Spleen (tissue), 11 donors: ENCODE data around the gene LONRF3. TPM values are rescaled to one million over a fixed set of nuclear protein-coding genes. Genes with fewer than 3 reads are reported as not detected.

Experiments used
- DNase-seq: peaks from one replicate; pipeline ENCODE4 v3.0.0-alpha.2; 2020
- H3K27ac ChIP-seq, 8 donors: fragments of 200-600 bp; sonication (generic) in 7 of 8; 1 replicate in 4 of 8; 2 replicates in 4 of 8; pipeline versions ENCODE4 v1.5.0 to v1.8.0; 2016 to 2021; ENCODE audit warnings: inconsistent platforms in 4 of 8, mild to moderate bottlenecking in 4 of 8, moderate library complexity in 1 of 8
- H3K27me3 ChIP-seq, 7 donors: fragments of 200-600 bp; sonication (generic) in 6 of 7; replicated peaks in 1 of 7; 1 replicate in 4 of 7; 2 replicates in 3 of 7; pipeline versions ENCODE4 v1.5.0 to v1.8.0; 2016 to 2021; ENCODE audit warnings: inconsistent platforms in 3 of 7, mild to moderate bottlenecking in 1 of 7
- H3K36me3 ChIP-seq, 6 donors: fragments of 200-600 bp; sonication (generic) in 5 of 6; 1 replicate in 4 of 6; 2 replicates in 2 of 6; pipeline versions ENCODE4 v1.5.0 to v1.8.0; 2016 to 2021; ENCODE audit warnings: inconsistent platforms in 2 of 6
- H3K4me1 ChIP-seq, 6 donors: fragments of 200-600 bp; sonication (generic) in 5 of 6; 1 replicate in 3 of 6; 2 replicates in 3 of 6; pipeline versions ENCODE4 v1.5.0 to v1.8.0; 2016 to 2021; ENCODE audit warnings: inconsistent platforms in 3 of 6
- H3K4me3 ChIP-seq, 8 donors: fragments of 200-600 bp; sonication (generic) in 7 of 8; 1 replicate in 4 of 8; 2 replicates in 4 of 8; pipeline versions ENCODE4 v1.5.0 to v1.8.0; 2016 to 2021; ENCODE audit warnings: inconsistent platforms in 4 of 8, mild to moderate bottlenecking in 4 of 8, moderate library complexity in 2 of 8
- H3K9me3 ChIP-seq, 8 donors: fragments of 200-600 bp; sonication (generic) in 7 of 8; 1 replicate in 4 of 8; 2 replicates in 4 of 8; pipeline versions ENCODE4 v1.5.0 to v1.8.0; 2016 to 2021; ENCODE audit warnings: inconsistent platforms in 4 of 8
- CTCF ChIP-seq, 11 experiments: fragments of 200-600 bp in 7 of 11; fragments of 450-650 bp in 4 of 11; sonication (generic) in 4 of 11; IDR thresholded peaks in 8 of 11; conservative IDR thresholded peaks in 3 of 11; 1 replicate in 7 of 11; 2 replicates in 4 of 11; pipeline versions ENCODE4 v1.4.0 to v1.8.0; 2016 to 2021; ENCODE audit warnings: antibody characterized with exemption in 11 of 11, inconsistent platforms in 4 of 11, mild to moderate bottlenecking in 1 of 11
- POLR2A ChIP-seq, 3 donors: fragments of 450-650 bp; IDR thresholded peaks; one replicate each; pipeline ENCODE4 v1.5.1; 2017; ENCODE audit warnings: antibody characterized with exemption in 3 of 3, mild to moderate bottlenecking in 1 of 3
- POLR2AphosphoS5 ChIP-seq, 3 donors: sonication (generic); formaldehyde crosslinking; IDR thresholded peaks; one replicate each; pipeline ENCODE4 v1.5.1; 2017; ENCODE audit warnings: antibody characterized with exemption in 3 of 3
- WGBS, 5 donors: extraction: QIAGEN DNeasy Blood & Tissue Kit in 3 of 5; methylation state at CpG; one replicate each; pipeline versions ENCODE4 v1.1.5 to v1.1.7; 2013 to 2018; 5-methylcytosine and 5-hydroxymethylcytosine counted together
- intact Hi-C: fragments of 100-400 bp; cut with DNase I; formaldehyde crosslinking; loops from one replicate; pipeline ENCODE4 v1.15.0; 2023; ENCODE audit warnings: low total_unique reads
- polyA plus RNA-seq, 3 donors: library from polyadenylated mRNA; stranded (reverse); fragments of 200-250 nt; gene quantifications; one replicate each; pipeline ENCODE4 v1.2.1, GENCODE V29; 2013
- total RNA-seq, 7 donors: library from RNA; depleted of rRNA in 3 of 7; stranded (reverse); fragments of >200 nt in 3 of 7; fragmentation: NEBNext Ultra II Directional in 4 of 7; extraction: Animal tissue kit (Norgen Biotek cat#: 25700) in 4 of 7; gene quantifications; one replicate each; pipeline versions ENCODE4 v1.1.0 to v1.2.1, GENCODE V29; 2016 to 2021
- donor health status: healthy with polysubstance abuse.
- donor health status: DM: no; HTN: no; CAD: no; lungs with moderate emphysema.
- donor health status: DM: no; HTN: no; CAD: no.
- donor health status: Bipolar disorder and iron deficiency.
- donor health status: healthy.
- donor health status: DM: no; HTN: no; CAD: no.
- donor health status: DM: yes; HTN: yes; CAD: no.

Gene LONRF3
- total and polyA plus RNA-seq, 10 donors: 0.11 to 4.3 (median 2.1) TPM

GRCh38 chrX:118961866-118962560 lies 12.4 kb upstream of the LONRF3 start:
- no peak for DNase-seq
- no peaks in the 10 kb centered on the region for H3K9me3 ChIP-seq
- H3K36me3 ChIP-seq: no peaks in the 10 kb centered on the region
- no peak overlapping the region for H3K27ac ChIP-seq
- TF ChIP-seq POLR2AphosphoS5 (IDR thresholded peaks at IDR 0.05) (no peak), POLR2A (IDR thresholded peaks at IDR 0.05) (no peak), CTCF (IDR thresholded peaks at IDR 0.05 in 8 of 11, conservative IDR thresholded peaks at IDR 0.05 in 3 of 11) (no peak)
- H3K4me3 ChIP-seq: no peak overlapping the region
- no peaks in the 10 kb centered on the region for H3K27me3 ChIP-seq
- 54 to 80% (median 63%) methylated on average over 4 of the region's 4 CpGs for WGBS, 5 donors
- intact Hi-C loops: no loop called here
- no peaks in the 10 kb centered on the region for H3K4me1 ChIP-seq

GRCh38 chrX:118963159-118963558 lies 11.3 kb upstream of the LONRF3 start:
- Histone ChIP-seq H3K9me3 (no peaks in the 10 kb centered on the region), H3K4me1 (no peaks in the 10 kb centered on the region), H3K36me3 (no peaks in the 10 kb centered on the region), H3K27me3 (no peaks in the 10 kb centered on the region), H3K27ac (no peak overlapping the region), H3K4me3 (no peak overlapping the region)
- no peak for DNase-seq
- TF ChIP-seq POLR2A (IDR thresholded peaks at IDR 0.05) (no peak), CTCF (IDR thresholded peaks at IDR 0.05 in 8 of 11, conservative IDR thresholded peaks at IDR 0.05 in 3 of 11) (no peak), POLR2AphosphoS5 (IDR thresholded peaks at IDR 0.05) (no peak)
- WGBS, 5 donors: 66 to 95% (median 85%) methylated on average over 2 of the region's 2 CpGs
- intact Hi-C loops: no loop called here

GRCh38 chrX:118964252-118964651 lies 10.2 kb upstream of the LONRF3 start:
- intact Hi-C loops: no loop called here
- no peak for TF ChIP-seq POLR2AphosphoS5 (IDR thresholded peaks at IDR 0.05)
- TF ChIP-seq POLR2A (IDR thresholded peaks at IDR 0.05): no peak
- TF ChIP-seq CTCF (IDR thresholded peaks at IDR 0.05 in 8 of 11, conservative IDR thresholded peaks at IDR 0.05 in 3 of 11): no peak
- Histone ChIP-seq H3K4me3 (no peak overlapping the region), H3K27me3 (no peaks in the 10 kb centered on the region), H3K9me3 (no peaks in the 10 kb centered on the region), H3K4me1 (no peaks in the 10 kb centered on the region), H3K36me3 (no peaks in the 10 kb centered on the region), H3K27ac (no peak overlapping the region)
- no peak for DNase-seq
- 67 to 92% (median 86%) methylated on average over 2 of the region's 2 CpGs for WGBS, 5 donors

- H3K9me3 ChIP-seq: no peaks in the 10 kb centered on the region
- no peaks in the 10 kb centered on the region for H3K4me1 ChIP-seq
- intact Hi-C loops: no loop called here
- TF ChIP-seq CTCF (IDR thresholded peaks at IDR 0.05 in 8 of 11, conservative IDR thresholded peaks at IDR 0.05 in 3 of 11): no peak
- no peak for TF ChIP-seq POLR2A (IDR thresholded peaks at IDR 0.05)
- TF ChIP-seq POLR2AphosphoS5 (IDR thresholded peaks at IDR 0.05): no peak
- H3K27ac ChIP-seq: no peak overlapping the region
- H3K36me3 ChIP-seq: no peaks in the 10 kb centered on the region
- DNase-seq: no peak
- no peak overlapping the region for H3K4me3 ChIP-seq
- H3K27me3 ChIP-seq: no peaks in the 10 kb centered on the region
- 71 to 88% (median 81%) methylated on average over 4 of the region's 4 CpGs for WGBS, 5 donors
Observed at GRCh38 chrX:118965395-118965794, 9.0 kb upstream of the LONRF3 start.
